Astrocyte of the spinal cord (primary cell): Measurements from ENCODE around the gene WDR20.

Experiments used
- DNase-seq: peaks from one replicate; pipeline ENCODE4 v3.0.0; 2011; ENCODE audit warnings: low read depth, low spot score
- H3K4me3 ChIP-seq: 2 replicates; pipeline ENCODE4 v1.5.1; 2011; ENCODE audit warnings: low read depth, mild to moderate bottlenecking, low read length, moderate library complexity
- in situ Hi-C: cut with HindIII; loops from 2 replicates; pipeline ENCODE4 v1.10.0; 2017; ENCODE audit warnings: low sequenced_read_pairs
- TF ChIP-seq, protein P1 (sequence below): IDR thresholded peaks from 2 replicates; pipeline ENCODE4 v1.5.1; 2012; ENCODE audit warnings: low read depth, mild to moderate bottlenecking, low read length, inconsistent platforms

Gene WDR20

DNA sequence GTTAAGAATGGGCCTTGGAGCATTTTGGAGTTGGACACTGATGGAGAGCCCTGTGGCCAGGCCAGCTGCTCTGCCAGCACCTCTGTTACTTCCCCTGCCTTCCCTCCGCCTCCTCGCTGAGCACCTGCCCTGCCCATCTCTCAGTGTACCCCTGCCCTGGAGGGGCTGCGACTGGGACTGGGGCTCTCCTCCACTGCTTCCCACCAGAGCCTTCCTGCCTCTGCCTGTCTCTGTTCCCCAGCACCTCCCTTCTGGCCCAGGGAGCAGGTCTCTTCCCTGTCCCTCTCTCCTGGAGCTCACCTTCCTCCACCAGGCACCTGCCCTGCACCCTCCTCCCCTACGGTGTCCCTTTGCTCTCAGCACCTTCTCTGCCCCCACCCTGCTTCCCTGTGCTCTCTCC lies 62.1 kb downstream of the WDR20 start:
- in situ Hi-C loops: no loop called here
- no peak for DNase-seq
- TF ChIP-seq, protein P1, sequence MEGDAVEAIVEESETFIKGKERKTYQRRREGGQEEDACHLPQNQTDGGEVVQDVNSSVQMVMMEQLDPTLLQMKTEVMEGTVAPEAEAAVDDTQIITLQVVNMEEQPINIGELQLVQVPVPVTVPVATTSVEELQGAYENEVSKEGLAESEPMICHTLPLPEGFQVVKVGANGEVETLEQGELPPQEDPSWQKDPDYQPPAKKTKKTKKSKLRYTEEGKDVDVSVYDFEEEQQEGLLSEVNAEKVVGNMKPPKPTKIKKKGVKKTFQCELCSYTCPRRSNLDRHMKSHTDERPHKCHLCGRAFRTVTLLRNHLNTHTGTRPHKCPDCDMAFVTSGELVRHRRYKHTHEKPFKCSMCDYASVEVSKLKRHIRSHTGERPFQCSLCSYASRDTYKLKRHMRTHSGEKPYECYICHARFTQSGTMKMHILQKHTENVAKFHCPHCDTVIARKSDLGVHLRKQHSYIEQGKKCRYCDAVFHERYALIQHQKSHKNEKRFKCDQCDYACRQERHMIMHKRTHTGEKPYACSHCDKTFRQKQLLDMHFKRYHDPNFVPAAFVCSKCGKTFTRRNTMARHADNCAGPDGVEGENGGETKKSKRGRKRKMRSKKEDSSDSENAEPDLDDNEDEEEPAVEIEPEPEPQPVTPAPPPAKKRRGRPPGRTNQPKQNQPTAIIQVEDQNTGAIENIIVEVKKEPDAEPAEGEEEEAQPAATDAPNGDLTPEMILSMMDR: no peak
- no peak overlapping the region for H3K4me3 ChIP-seq

DNA sequence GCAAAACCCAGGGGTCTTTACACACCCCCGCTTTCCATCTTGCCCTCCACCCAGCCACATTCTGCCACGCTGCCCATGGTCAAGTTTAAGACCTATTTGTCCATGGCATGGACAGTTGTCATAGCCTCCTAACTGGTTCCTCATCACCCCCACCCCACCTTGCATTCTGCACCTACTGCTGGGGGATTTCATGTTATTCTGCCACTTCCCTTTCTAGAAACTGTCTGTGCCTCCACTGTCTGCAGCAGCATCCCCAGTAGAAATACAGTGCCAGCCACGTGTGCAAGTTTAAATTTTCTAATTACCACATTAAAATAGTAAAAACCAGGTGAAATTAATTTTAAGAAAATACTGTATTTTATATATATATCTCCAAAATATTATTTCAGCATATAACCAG lies 63.2 kb downstream of the WDR20 start:
- TF ChIP-seq, protein P1: no peak
- in situ Hi-C loops: no loop called here
- DNase-seq: no peak
- H3K4me3 ChIP-seq: no peak overlapping the region

DNA sequence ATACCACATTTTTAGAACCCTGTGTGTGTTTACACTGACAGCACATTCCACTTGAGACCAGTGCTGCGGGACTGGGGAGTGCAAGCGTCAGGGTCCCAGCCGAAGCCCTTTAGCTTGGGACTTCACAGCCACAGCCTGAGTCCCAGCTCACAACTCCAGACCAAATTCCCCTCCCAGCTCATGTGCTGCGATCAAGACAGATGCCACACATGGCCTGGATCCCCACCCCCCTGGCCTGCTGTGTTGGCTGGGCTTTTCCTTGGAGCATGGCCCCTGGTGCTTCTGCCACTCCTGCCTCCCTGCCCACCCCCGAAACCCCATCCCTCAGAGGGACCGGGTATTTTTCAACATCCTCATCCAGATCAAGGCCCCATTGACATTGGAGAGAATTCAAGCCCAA lies 63.7 kb downstream of the WDR20 start:
- in situ Hi-C loops: no loop called here
- no peak for DNase-seq

DNA sequence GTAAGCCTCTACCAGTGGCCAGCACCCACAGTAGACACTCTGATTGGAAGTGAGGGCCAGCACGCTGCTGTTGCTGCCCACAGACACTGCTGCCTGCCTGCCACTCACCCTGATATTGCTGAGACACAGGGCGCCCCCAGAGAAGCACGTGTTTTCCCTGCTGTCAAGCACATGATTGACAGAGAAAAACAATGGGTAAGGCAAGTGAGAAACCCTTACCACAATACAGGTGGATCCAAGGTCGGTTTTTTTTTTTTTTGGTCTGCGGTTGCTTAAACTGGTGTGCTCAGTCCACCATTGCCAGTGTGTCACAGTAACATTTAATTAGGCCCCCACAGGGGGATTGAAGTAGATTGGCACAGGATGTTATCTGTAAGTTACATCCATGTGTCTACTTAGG lies 65.9 kb downstream of the WDR20 start:
- TF ChIP-seq, protein P1: no peak
- DNase-seq: no peak
- in situ Hi-C loops: no loop called here
- no peak overlapping the region for H3K4me3 ChIP-seq

More for the DNA sequence above, 63.7 kb downstream of the WDR20 start:
- TF ChIP-seq, protein P1: no peak
- H3K4me3 ChIP-seq: no peak overlapping the region

DNA sequence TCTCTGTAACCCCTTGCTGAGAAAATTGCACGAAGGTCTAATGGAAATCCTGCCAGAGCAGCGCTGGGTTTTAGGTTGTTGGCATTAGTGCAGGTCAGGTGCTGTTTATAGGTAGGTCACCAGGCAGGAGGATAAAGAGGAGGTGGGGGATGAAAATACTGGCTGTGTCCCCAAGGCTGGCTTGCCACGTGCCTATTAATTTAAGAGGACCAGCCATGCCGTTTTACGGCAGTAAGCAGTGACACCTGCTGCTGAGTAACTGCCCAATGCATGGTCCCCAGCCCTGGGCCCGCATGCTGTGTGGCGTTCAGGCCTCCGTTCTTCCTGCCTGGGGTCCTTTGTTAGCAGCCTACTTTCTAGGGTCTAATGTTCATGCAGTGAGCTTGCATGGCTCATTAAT lies 67.2 kb downstream of the WDR20 start:
- DNase-seq: no peak
- in situ Hi-C loops: no loop called here
- no peak overlapping the region for H3K4me3 ChIP-seq
- TF ChIP-seq, protein P1: no peak

DNA sequence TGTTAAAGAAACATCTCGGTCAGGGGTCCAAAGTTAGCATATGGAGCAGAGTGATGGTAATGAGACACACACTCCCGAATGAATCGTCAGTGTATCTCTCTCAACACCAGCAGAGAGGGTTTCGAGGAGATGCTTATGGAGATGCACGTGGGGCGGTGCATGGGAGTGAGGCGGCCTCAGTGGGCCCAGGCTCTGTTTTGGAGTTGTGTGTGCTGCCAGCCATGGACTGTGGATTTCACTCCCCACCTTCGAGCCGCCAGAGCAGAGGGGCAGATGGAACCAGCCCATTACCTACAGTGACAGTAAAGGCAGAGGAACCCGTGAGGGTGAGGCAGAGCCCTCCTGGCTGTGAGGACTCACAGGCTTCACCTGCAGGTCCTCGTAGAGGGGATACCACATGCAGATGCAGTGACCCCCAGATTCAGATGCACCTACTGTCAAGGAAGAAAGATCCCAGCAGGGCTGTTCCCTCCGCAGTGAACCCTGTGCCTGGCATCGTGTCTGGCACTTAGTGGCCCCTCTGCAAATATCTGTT lies 68.2 kb downstream of the WDR20 start:
- H3K4me3 ChIP-seq: no peak overlapping the region
- in situ Hi-C loops: no loop called here
- TF ChIP-seq, protein P1: no peak
- DNase-seq: no peak

DNA sequence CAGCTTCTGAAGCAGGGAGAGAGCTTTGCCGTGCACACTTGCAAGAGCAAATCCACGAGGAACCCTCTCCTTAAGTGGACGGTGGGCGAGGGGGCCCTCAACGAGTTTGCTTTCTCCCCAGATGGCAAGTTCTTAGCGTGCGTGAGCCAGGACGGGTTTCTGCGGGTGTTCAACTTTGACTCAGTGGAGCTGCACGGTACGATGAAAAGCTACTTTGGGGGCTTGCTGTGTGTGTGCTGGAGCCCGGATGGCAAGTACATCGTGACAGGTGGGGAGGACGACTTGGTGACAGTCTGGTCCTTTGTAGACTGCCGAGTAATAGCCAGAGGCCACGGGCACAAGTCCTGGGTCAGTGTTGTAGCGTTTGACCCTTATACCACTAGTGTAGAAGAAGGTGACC lies 69.0 kb downstream of the WDR20 start:
- TF ChIP-seq, protein P1: no peak
- in situ Hi-C loops: no loop called here
- no peak overlapping the region for H3K4me3 ChIP-seq
- no peak for DNase-seq
